K562 (cell line): ENCODE data around the gene FGFBP2. TPM values are rescaled to one million over a fixed set of nuclear protein-coding genes. Genes with fewer than 3 reads are reported as not detected.

Experiments
- ATAC-seq: fragments of 200-7000 bp; cut with Tn5 transposase; 3 replicates; pipeline ENCODE4 v1.9.1; 2020; ENCODE audit warnings: moderate library complexity
- BruUV-seq: library from RNA; stranded (reverse); fragments of 400-500 nt; replicated peaks from 2 replicates; lab custom pipeline; 2021; lab: Mats Ljungman, UMichigan
- CTCF ChIA-PET: fragments of 300-600 bp; formaldehyde crosslinking; extraction: SDS; loops from one replicate; lab custom pipeline; 2021; ENCODE audit warnings: low intra/inter-chr PET ratio; lab: Yijun Ruan, JAX
- POLR2A ChIA-PET: fragments of 300-600, 350-650 bp; sonication (Branson Sonifier 250); formaldehyde crosslinking; extraction: SDS; loops from one replicate; lab custom pipeline; 2021; ENCODE audit warnings: antibody characterized with exemption, inconsistent platforms; lab: Yijun Ruan, JAX
- DNase-seq, 4 experiments: peaks; one replicate each; pipeline versions ENCODE4 v3.0.0 to v3.0.0-alpha.2; 2011 to 2018; ENCODE audit warnings: low spot score in 3 of 4, mixed read lengths in 3 of 4; ENCODE audit errors: extremely low read depth in 1 of 4
- FAIRE-seq: peaks from 2 replicates; lab custom pipeline; 2011; peaks lifted over from hg19 to GRCh38; lab: Jason Lieb, UNC
- H2AFZ ChIP-seq: 2 replicates; pipeline ENCODE4 v1.6.0; 2011; ENCODE audit warnings: low read depth, low read length, control low read depth, inconsistent platforms
- H3K27ac ChIP-seq: fragments of 200-600 bp; 3 replicates; pipeline ENCODE4 v1.8.0; 2011; ENCODE audit warnings: low read depth, mild to moderate bottlenecking, control low read depth, inconsistent platforms, low read length, moderate library complexity, mixed read lengths; ENCODE audit errors: extremely low read depth
- H3K27me3 ChIP-seq, 2 experiments: fragments of 300-600 bp in 1 of 2; 2 replicates in 1 of 2; 3 replicates in 1 of 2; pipeline versions ENCODE4 v1.6.0 to v1.8.0; 2011; ENCODE audit warnings: inconsistent platforms in 2 of 2, low read length in 2 of 2, mild to moderate bottlenecking in 1 of 2, mixed read lengths in 1 of 2, moderate library complexity in 1 of 2; ENCODE audit not compliant: control insufficient read depth in 2 of 2, insufficient read depth in 2 of 2
- H3K36me3 ChIP-seq: fragments of 300-600 bp; 3 replicates; pipeline ENCODE4 v1.8.0; 2011; ENCODE audit warnings: mild to moderate bottlenecking, low read length, inconsistent platforms; ENCODE audit not compliant: control insufficient read depth, insufficient read depth
- H3K4me1 ChIP-seq, 2 experiments: fragments of 200-600 bp in 1 of 2; replicated peaks in 1 of 2; 2 replicates in 1 of 2; 3 replicates in 1 of 2; pipeline versions ENCODE4 v1.5.1 to v1.8.0; 2011; ENCODE audit warnings: inconsistent platforms in 2 of 2, low read length in 2 of 2, mild to moderate bottlenecking in 1 of 2, mixed read lengths in 1 of 2, moderate library complexity in 1 of 2; ENCODE audit not compliant: control insufficient read depth in 2 of 2, insufficient read depth in 2 of 2
- H3K4me2 ChIP-seq: 2 replicates; pipeline ENCODE4 v1.6.1; 2011; ENCODE audit warnings: low read length, control low read depth, inconsistent platforms, mixed read lengths; ENCODE audit not compliant: insufficient read depth
- H3K4me3 ChIP-seq: fragments of 200-600 bp; sonication (generic), shearing (Covaris generic); 2 replicates; pipeline ENCODE4 v1.5.1; 2016; ENCODE audit warnings: control low read depth, inconsistent platforms
- H3K79me2 ChIP-seq: fragments of 200-600 bp; 3 replicates; pipeline ENCODE4 v1.8.0; 2011; ENCODE audit warnings: low read length, inconsistent platforms; ENCODE audit not compliant: control insufficient read depth, insufficient read depth
- H3K9ac ChIP-seq, 2 experiments: 2 replicates each; pipeline versions ENCODE4 v1.6.0 to v1.6.1; 2011; ENCODE audit warnings: low read depth in 2 of 2, low read length in 2 of 2, control low read depth in 1 of 2, inconsistent platforms in 1 of 2, mild to moderate bottlenecking in 1 of 2, mixed read lengths in 1 of 2; ENCODE audit not compliant: insufficient read depth in 1 of 2
- H3K9me1 ChIP-seq: one replicate; pipeline ENCODE4 v1.6.0; 2011; ENCODE audit warnings: inconsistent platforms, mild to moderate bottlenecking, low read length, moderate library complexity; ENCODE audit not compliant: control insufficient read depth, insufficient read depth
- H3K9me3 ChIP-seq: replicated peaks from 2 replicates; pipeline ENCODE4 v1.5.1; 2011; ENCODE audit warnings: low read depth, low read length, inconsistent platforms; ENCODE audit not compliant: control insufficient read depth, insufficient read depth
- H4K20me1 ChIP-seq: replicated peaks from 2 replicates; pipeline ENCODE4 v1.6.1; 2011; ENCODE audit warnings: low read length, inconsistent platforms, mixed read lengths; ENCODE audit not compliant: control insufficient read depth, insufficient read depth
- ATF7 ChIP-seq: fragments of 450-650 bp; IDR thresholded peaks from 2 replicates; pipeline ENCODE4 v1.7.1; 2014; ENCODE audit warnings: mild to moderate bottlenecking, moderate library complexity
- CREM ChIP-seq: IDR thresholded peaks from 2 replicates; pipeline ENCODE4 v1.6.1; 2014; ENCODE audit warnings: antibody characterized with exemption, low read depth
- CXXC5 ChIP-seq: fragments of 250-450 bp; sonication (Bioruptor Pico); IDR thresholded peaks from 2 replicates; pipeline ENCODE4 v1.8.0; 2022; ENCODE audit warnings: inconsistent platforms, mild to moderate bottlenecking, moderate library complexity
- ETV6 ChIP-seq, 3 experiments: fragments of 150-350 bp in 1 of 3; sonication (generic) in 1 of 3; formaldehyde crosslinking in 1 of 3; IDR thresholded peaks; 2 replicates each; pipeline versions ENCODE4 v1.6.1 to v1.8.0; 2014 to 2022; ENCODE audit warnings: borderline replicate concordance in 2 of 3, low read depth in 2 of 3, antibody characterized with exemption in 1 of 3, low read length in 1 of 3, mild to moderate bottlenecking in 1 of 3, missing genetic modification reagents in 1 of 3
- HNRNPH1 ChIP-seq: fragments of 200-400 bp; formaldehyde crosslinking; optimal IDR thresholded peaks from 2 replicates; pipeline ENCODE3; 2017; ENCODE audit warnings: low read depth, mild to moderate bottlenecking, low read length, moderate library complexity
- MCM3 ChIP-seq: fragments of 450-650 bp; IDR thresholded peaks from 2 replicates; pipeline ENCODE4 v1.6.1; 2016
- POLR2G ChIP-seq: fragments of 200-400 bp; formaldehyde crosslinking; IDR thresholded peaks from 2 replicates; pipeline ENCODE4 v1.6.1; 2017; ENCODE audit warnings: low read depth, mild to moderate bottlenecking, antibody characterized with exemption, low read length, moderate library complexity
- PRMT5 ChIP-seq: sonication (generic); formaldehyde crosslinking; IDR thresholded peaks from 2 replicates; pipeline ENCODE4 v1.5.0; 2020; ENCODE audit warnings: missing genetic modification reagents
- RFX1 ChIP-seq: fragments of 450-650 bp; IDR thresholded peaks from 2 replicates; pipeline ENCODE4 v1.6.1; 2016; ENCODE audit warnings: mild to moderate bottlenecking, moderate library complexity
- SMAD3 ChIP-seq: fragments of 450-650 bp; formaldehyde crosslinking; conservative IDR thresholded peaks from 2 replicates; pipeline ENCODE4 v1.4.0; 2020; ENCODE audit warnings: mild to moderate bottlenecking
- ZNF507 ChIP-seq: conservative IDR thresholded peaks from 2 replicates; pipeline ENCODE4 v1.6.1; 2017; ENCODE audit warnings: missing genetic modification characterization, missing compliant biosample characterization
- WGBS: fragments of 100-300 bp; shearing (Covaris generic); methylation state at CpG from one replicate; pipeline ENCODE4 v1.1.6; 2016; ENCODE audit warnings: low coverage, mixed read lengths; ENCODE audit not compliant: insufficient coverage; ENCODE audit errors: missing lambda C conversion rate; 5-methylcytosine and 5-hydroxymethylcytosine counted together
- in situ Hi-C: fragments of 300-500 bp; cut with MboI; formaldehyde crosslinking; loops from 4 replicates; pipeline ENCODE4 v1.15.0; 2018; ENCODE audit warnings: inconsistent platforms, mixed read lengths
- intact Hi-C: fragments of 100-400 bp; cut with micrococcal nuclease; formaldehyde crosslinking; loops from 2 replicates; pipeline ENCODE4 v1.14.2; 2022
- polyA plus RNA-seq, 8 experiments: library from polyadenylated mRNA; depleted of rRNA in 4 of 8; stranded (reverse) in 5 of 8; unstranded in 3 of 8; fragments of >200 nt; fragmentation: Nextera tagmentation in 2 of 8; fragmentation: Illumina TruSeq in 1 of 8; extraction: Ambion mirVana in 2 of 8; extraction: Trizol in 1 of 8; gene quantifications; 2 replicates each; pipeline versions ENCODE4 v1.2.1 to v1.2.3, GENCODE V29; 2011 to 2014; ENCODE audit warnings: inconsistent platforms in 1 of 8, missing spikeins in 1 of 8
- total RNA-seq, 7 experiments: library from RNA; depleted of rRNA in 6 of 7; stranded (reverse); fragments of >200 nt in 6 of 7; fragmentation: Illumina TruSeq in 2 of 7; extraction: Trizol in 2 of 7; gene quantifications; 2 replicates each; pipeline versions ENCODE4 v1.2.1 to v1.2.3, GENCODE V29; 2011 to 2021; ENCODE audit warnings: low replicate concordance in 1 of 7
- TF ChIP-seq, protein P1 (sequence below): IDR thresholded peaks from 3 replicates; pipeline ENCODE4 v1.6.1; 2011; ENCODE audit warnings: borderline replicate concordance, mild to moderate bottlenecking, moderate library complexity; ENCODE audit not compliant: insufficient read length; ENCODE audit errors: extremely low read depth
- TF ChIP-seq, protein P2 (sequence below), 2 experiments: fragments of 450-650 bp in 1 of 2; sonication (generic) in 1 of 2; formaldehyde crosslinking; conservative IDR thresholded peaks; 2 replicates each; pipeline versions ENCODE4 v1.4.0 to v1.8.1; 2020 to 2022; ENCODE audit warnings: mild to moderate bottlenecking in 1 of 2, missing genetic modification reagents in 1 of 2
- TF ChIP-seq, protein P3 (sequence below): fragments of 450-650 bp; formaldehyde crosslinking; IDR thresholded peaks from 2 replicates; pipeline ENCODE4 v1.4.0; 2020; ENCODE audit warnings: mild to moderate bottlenecking, mixed read lengths
- TF ChIP-seq, protein P4 (sequence below), 3 experiments: fragments of 200-800 bp in 1 of 3; sonication (Bioruptor generic) in 1 of 3; sonication (generic) in 1 of 3; formaldehyde crosslinking in 1 of 3; IDR thresholded peaks; 2 replicates each; pipeline versions ENCODE4 v1.6.1 to v1.8.0; 2016 to 2022; ENCODE audit warnings: mild to moderate bottlenecking in 2 of 3, missing compliant biosample characterization in 2 of 3, missing genetic modification characterization in 2 of 3, missing genetic modification reagents in 1 of 3

FGFBP2 gene
- total and polyA plus RNA-seq, 9 of the 15 experiments (the other 6 are each of a cell fraction or from before 2014, with no cell fraction given), result not detected

DNA sequence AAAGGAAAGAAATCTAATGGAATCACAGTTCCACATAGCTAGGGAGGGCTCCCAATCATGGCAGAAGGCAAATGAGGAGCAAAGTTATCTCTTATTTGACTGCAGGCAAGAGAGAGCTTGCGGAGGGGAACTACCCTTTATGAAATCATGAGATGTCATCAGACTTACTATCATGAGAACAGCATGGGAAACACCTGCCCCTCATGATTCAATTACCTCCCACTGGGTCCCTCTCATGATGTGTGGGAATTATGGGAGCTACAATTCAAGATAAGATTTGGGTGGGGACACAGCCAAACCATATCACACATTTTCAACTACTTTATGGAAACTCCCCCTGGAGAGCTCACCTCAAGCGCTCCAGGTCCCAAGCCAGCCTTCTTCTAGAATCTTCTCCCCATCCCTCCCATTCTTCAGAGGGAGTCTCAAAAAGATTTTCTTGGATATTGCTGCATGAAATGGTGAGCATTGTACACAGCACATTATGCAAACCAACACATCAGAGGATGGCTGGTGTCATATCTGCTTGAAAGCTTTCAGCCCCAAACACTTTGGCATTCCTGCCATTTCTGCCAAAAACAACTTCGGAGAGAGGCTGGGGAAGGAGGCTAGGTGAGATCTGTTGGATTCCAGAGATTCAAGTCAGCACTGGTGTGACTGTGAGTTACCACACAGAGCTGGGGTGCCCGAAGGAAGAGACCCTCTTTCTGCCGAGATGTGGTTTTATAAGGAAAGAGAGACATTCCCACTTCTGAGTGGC lies 31.3 kb downstream of the FGFBP2 start:
- H3K9me1 ChIP-seq, result no peaks in the 10 kb centered on the region
- no peak overlapping the region for H3K4me2 ChIP-seq
- ChIA-PET POLR2A (no interaction called here), CTCF (no interaction called here)
- H3K27me3 ChIP-seq, result peaks cover 2 to 21% of the 10 kb centered on the region in 2 experiments; a peak in 4 of 5 replicates
- WGBS, result 3% methylated on average over 5 of the region's 5 CpGs
- intact Hi-C loops (no loop called here), in situ Hi-C loops (no loop called here)
- H3K27ac ChIP-seq, result no peak overlapping the region
- no peaks in the 10 kb centered on the region for H3K4me1 ChIP-seq
- H4K20me1 ChIP-seq, result no peaks in the 10 kb centered on the region; the same call in 1 of the 2 replicates
- no peak overlapping the region for H3K4me3 ChIP-seq
- no peak for FAIRE-seq
- no peaks in the 10 kb centered on the region for H3K9me3 ChIP-seq
- no peak overlapping the region for H3K9ac ChIP-seq
- DNase-seq, result no peak
- no peak overlapping the region for H2AFZ ChIP-seq
- no TSS peak for BruUV-seq
- no peak for ATAC-seq
- no peaks in the 10 kb centered on the region for H3K79me2 ChIP-seq
- no peaks in the 10 kb centered on the region for H3K36me3 ChIP-seq
- no peak for TF ChIP-seq HNRNPH1
- no peak for TF ChIP-seq POLR2G
- no peak for TF ChIP-seq RFX1
- TF ChIP-seq ATF7, result no peak
- TF ChIP-seq, protein P1, sequence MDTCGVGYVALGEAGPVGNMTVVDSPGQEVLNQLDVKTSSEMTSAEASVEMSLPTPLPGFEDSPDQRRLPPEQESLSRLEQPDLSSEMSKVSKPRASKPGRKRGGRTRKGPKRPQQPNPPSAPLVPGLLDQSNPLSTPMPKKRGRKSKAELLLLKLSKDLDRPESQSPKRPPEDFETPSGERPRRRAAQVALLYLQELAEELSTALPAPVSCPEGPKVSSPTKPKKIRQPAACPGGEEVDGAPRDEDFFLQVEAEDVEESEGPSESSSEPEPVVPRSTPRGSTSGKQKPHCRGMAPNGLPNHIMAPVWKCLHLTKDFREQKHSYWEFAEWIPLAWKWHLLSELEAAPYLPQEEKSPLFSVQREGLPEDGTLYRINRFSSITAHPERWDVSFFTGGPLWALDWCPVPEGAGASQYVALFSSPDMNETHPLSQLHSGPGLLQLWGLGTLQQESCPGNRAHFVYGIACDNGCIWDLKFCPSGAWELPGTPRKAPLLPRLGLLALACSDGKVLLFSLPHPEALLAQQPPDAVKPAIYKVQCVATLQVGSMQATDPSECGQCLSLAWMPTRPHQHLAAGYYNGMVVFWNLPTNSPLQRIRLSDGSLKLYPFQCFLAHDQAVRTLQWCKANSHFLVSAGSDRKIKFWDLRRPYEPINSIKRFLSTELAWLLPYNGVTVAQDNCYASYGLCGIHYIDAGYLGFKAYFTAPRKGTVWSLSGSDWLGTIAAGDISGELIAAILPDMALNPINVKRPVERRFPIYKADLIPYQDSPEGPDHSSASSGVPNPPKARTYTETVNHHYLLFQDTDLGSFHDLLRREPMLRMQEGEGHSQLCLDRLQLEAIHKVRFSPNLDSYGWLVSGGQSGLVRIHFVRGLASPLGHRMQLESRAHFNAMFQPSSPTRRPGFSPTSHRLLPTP, result no peak
- TF ChIP-seq CXXC5, result no peak
- TF ChIP-seq, protein P2, sequence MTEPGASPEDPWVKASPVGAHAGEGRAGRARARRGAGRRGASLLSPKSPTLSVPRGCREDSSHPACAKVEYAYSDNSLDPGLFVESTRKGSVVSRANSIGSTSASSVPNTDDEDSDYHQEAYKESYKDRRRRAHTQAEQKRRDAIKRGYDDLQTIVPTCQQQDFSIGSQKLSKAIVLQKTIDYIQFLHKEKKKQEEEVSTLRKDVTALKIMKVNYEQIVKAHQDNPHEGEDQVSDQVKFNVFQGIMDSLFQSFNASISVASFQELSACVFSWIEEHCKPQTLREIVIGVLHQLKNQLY (CRISPR knock-in tag; conservative IDR thresholded peaks at IDR 0.05), result no peak
- TF ChIP-seq, protein P3, sequence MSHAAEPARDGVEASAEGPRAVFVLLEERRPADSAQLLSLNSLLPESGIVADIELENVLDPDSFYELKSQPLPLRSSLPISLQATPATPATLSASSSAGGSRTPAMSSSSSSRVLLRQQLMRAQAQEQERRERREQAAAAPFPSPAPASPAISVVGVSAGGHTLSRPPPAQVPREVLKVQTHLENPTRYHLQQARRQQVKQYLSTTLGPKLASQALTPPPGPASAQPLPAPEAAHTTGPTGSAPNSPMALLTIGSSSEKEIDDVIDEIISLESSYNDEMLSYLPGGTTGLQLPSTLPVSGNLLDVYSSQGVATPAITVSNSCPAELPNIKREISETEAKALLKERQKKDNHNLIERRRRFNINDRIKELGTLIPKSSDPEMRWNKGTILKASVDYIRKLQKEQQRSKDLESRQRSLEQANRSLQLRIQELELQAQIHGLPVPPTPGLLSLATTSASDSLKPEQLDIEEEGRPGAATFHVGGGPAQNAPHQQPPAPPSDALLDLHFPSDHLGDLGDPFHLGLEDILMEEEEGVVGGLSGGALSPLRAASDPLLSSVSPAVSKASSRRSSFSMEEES (CRISPR knock-in tag), result no peak
- TF ChIP-seq ETV6 (IDR thresholded peaks at IDR 0.05; ENCODE audit: borderline replicate concordance in 1 of 2, low read depth in 2 of 2, low read length in 1 of 2), result no peak
- TF ChIP-seq ETV6 (CRISPR knock-in tag; IDR thresholded peaks at IDR 0.05; ENCODE audit: borderline replicate concordance), result no peak
- TF ChIP-seq ZNF507, result no peak
- TF ChIP-seq, protein P4, sequence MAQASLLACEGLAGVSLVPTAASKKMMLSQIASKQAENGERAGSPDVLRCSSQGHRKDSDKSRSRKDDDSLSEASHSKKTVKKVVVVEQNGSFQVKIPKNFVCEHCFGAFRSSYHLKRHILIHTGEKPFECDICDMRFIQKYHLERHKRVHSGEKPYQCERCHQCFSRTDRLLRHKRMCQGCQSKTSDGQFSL (CRISPR knock-in tag; IDR thresholded peaks at IDR 0.05), result no peak
- TF ChIP-seq, protein P4 (tag; IDR thresholded peaks at IDR 0.05), result no peak
- TF ChIP-seq CREM, result no peak
- TF ChIP-seq PRMT5 (CRISPR knock-in tag), result no peak
- TF ChIP-seq MCM3, result no peak
- TF ChIP-seq SMAD3 (CRISPR knock-in tag), result no peak
